ENCODE results near the gene SMAD5. TPM values are rescaled to one million over a fixed set of nuclear protein-coding genes. Genes with fewer than 3 reads are reported as not detected.

Gene SMAD5
- total RNA-seq, 1 donor = 88.7 TPM

DNA sequence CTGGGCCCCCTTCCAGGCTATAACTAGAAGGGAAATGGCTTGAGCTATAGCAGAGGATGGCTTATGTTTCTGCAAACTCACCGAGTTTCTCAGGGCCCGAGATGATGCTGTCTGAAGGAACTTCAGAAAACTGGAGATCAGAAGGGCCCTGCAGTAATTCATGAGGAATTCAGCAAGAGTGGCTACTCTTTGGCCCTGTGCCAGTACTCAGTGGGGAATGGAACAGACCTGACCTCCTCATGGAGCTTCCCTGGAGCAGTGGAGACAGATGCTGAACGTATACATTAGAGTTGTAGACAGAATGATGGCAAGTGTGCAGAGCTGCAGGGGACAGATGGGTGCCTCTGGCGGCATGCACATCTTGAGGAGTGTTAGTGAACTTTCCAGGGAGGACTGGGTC is 77.6 kb downstream of the SMAD5 start:
- peak; percentile 18 for DNase-seq (ENCODE audit: low read depth)
- H3K4me3 ChIP-seq (ENCODE audit: low read depth, low read length) = no peak overlapping the region
- TF ChIP-seq, protein P1, sequence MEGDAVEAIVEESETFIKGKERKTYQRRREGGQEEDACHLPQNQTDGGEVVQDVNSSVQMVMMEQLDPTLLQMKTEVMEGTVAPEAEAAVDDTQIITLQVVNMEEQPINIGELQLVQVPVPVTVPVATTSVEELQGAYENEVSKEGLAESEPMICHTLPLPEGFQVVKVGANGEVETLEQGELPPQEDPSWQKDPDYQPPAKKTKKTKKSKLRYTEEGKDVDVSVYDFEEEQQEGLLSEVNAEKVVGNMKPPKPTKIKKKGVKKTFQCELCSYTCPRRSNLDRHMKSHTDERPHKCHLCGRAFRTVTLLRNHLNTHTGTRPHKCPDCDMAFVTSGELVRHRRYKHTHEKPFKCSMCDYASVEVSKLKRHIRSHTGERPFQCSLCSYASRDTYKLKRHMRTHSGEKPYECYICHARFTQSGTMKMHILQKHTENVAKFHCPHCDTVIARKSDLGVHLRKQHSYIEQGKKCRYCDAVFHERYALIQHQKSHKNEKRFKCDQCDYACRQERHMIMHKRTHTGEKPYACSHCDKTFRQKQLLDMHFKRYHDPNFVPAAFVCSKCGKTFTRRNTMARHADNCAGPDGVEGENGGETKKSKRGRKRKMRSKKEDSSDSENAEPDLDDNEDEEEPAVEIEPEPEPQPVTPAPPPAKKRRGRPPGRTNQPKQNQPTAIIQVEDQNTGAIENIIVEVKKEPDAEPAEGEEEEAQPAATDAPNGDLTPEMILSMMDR (IDR thresholded peaks at IDR 0.05; ENCODE audit: insufficient read depth, low read length) = no peak

DNA sequence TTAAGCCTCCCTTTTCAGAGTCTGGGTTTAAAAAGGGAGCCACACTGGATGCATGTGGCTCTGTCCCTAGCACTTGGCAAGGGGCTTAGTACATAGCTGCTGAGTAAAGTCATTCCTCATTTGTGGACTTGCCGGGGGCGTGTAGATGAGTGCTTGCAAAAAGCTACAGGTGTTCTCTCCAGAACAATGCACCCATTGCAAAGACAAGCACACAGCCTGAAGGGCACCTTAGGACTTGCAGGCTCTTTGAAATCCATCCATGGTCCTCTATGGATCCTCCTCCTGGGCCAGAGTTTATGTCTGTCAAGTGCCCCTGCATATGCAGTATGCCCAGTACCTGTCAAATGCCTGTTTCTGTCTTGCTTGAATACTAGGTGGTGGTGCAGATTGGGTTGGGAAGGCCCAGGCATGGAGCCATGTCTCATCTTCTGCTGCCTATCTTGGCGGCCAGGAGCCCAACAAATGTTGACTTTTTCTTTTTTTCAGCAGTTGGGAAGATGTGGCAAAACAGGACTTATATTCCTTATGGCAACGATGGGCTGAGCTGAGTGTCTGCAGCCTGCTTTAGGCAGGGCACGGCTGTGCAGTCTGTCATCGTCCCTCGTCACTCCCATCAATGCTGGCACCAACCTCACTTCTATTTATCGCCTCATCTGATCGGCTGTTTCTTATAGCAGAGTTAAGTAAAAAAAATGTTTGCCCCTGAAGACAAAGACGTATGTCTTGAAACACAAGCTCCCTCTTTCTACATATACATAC is 78.8 kb downstream of the SMAD5 start:
- TF ChIP-seq, protein P1 (IDR thresholded peaks at IDR 0.05; ENCODE audit: insufficient read depth, low read length) = no peak
- DNase-seq (ENCODE audit: low read depth) = no peak
- no peak overlapping the region for H3K4me3 ChIP-seq (ENCODE audit: low read depth, low read length)

DNA sequence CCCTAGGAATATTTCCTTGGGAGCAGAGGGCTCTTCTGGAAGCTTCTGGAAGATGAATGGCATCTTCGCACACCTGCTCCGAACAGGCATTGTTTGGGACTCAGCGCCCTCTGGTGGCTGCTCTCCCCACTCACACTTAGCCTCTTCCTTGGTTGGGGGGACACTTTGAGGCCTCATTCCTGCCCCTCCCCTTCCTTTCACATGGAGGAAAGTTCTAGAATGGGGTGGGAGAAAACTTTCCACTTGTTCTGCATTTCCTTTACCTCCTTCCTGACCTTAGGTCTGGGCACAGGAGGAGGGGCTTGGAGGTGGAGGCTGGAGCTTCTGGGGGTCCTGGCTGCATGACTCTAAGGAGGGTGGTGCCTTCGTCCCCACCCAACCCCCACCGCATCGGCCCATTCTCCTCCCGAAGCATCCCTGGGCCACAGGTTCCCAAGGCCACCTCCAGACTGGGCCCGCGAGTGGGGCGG is 79.6 kb downstream of the SMAD5 start:
- TF ChIP-seq, protein P1 (IDR thresholded peaks at IDR 0.05; ENCODE audit: insufficient read depth, low read length) = peak; percentile 87
- peak; percentile 63 for DNase-seq (ENCODE audit: low read depth)
- H3K4me3 ChIP-seq (ENCODE audit: low read depth, low read length) = no peak overlapping the region

DNA sequence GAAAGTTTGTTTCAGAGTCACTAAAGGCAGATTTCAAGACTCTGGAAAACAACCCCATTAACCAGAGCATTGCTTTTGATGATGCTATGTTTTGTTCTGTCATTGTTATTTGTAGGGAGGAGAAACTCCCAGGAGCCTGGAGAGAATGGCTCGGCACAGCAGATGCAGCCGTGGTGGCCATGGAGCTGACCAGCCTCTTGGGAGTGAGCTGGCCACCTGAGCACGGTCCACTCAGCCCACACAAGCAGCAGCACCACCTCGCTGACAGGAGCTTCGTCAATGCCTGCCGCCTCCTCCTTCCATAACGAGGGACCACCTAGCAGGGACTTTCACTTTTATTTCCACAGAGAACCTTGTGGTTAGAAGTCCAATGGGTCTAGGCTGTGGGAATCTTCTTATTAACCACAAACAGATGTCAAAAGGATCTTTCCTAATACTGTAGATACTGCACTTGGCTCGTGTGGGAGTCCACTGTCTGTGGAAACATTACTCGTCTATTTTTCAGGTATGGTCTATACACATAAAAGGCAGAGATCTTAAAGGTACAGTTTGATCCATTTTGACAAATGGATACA is 81.4 kb downstream of the SMAD5 start:
- H3K4me3 ChIP-seq (ENCODE audit: low read depth, low read length) = no peak overlapping the region
- no peak for DNase-seq (ENCODE audit: low read depth)

DNA sequence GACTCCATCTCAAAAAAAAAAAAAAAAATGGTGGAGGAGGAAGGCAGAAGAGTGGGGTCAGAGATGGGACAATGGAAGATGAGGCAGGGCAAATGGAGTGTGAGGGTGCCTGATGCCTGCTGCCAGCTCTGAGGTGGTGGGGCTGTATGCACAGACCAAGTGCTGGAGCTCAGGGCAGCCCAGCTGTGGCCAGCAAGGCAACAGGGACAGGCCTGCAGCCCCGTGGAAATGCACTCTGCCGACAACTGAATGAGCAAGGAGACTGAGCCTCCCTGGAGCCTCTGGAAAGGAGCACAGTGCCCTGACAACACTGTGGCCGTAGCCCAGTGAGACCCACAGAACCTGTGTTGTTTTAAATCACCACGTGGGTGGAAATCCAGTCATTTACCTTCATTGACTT is 83.2 kb downstream of the SMAD5 start:
- H3K4me3 ChIP-seq (ENCODE audit: low read depth, low read length) = no peak overlapping the region
- TF ChIP-seq, protein P1 (IDR thresholded peaks at IDR 0.05; ENCODE audit: insufficient read depth, low read length) = no peak

More for the DNA sequence above, 81.4 kb downstream of the SMAD5 start:
- TF ChIP-seq, protein P1 (IDR thresholded peaks at IDR 0.05; ENCODE audit: insufficient read depth, low read length) = no peak

DNA sequence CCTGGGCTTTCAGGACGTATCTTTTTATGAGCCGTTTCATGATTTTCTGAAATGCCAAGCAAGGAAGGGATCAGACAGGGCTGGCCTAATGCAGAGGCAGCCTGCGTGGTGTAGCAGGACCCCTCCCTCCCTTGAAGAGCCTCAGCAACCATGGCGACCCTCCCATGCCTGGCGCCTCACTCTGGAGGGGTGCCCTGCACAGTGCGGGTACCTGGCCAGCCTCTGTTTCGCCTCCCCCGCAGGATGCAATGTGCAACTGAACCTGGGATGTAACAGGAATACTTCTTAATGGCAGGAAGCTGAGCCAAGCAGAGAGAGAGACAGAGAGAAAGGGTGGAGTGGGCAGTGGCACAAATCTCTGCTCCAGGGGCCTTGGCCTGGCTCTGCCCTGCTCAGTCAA is 83.6 kb downstream of the SMAD5 start:
- H3K4me3 ChIP-seq (ENCODE audit: low read depth, low read length) = no peak overlapping the region
- TF ChIP-seq, protein P1 (IDR thresholded peaks at IDR 0.05; ENCODE audit: insufficient read depth, low read length) = no peak
- no peak for DNase-seq (ENCODE audit: low read depth)

More for the DNA sequence above, 83.2 kb downstream of the SMAD5 start:
- DNase-seq (ENCODE audit: low read depth) = no peak

All from fibroblast of the aortic adventitia (primary cell).